Smooth muscle cell (in vitro differentiated cells): Measurements from ENCODE around the gene LTC4S. TPM values are rescaled to one million over a fixed set of nuclear protein-coding genes. Genes with fewer than 3 reads are reported as not detected.

Experiments
- DNase-seq: peaks from one replicate; lab custom pipeline; 2025; ENCODE audit not compliant: unreplicated experiment; lab: John Stamatoyannopoulos, UW
- H2AFZ ChIP-seq: fragments of 200-600 bp; sonication (generic); 2 replicates; pipeline ENCODE4 v1.6.0; 2016; ENCODE audit warnings: antibody characterized with exemption, low read depth, mild to moderate bottlenecking
- H3F3A ChIP-seq: fragments of 200-600 bp; sonication (generic); 2 replicates; pipeline ENCODE4 v1.6.0; 2017; ENCODE audit warnings: antibody characterized with exemption, low read depth
- H3K27ac ChIP-seq: fragments of 200-600 bp; sonication (generic); 2 replicates; pipeline ENCODE4 v1.5.1; 2016; ENCODE audit warnings: low read depth, mild to moderate bottlenecking
- H3K27me3 ChIP-seq: fragments of 200-600 bp; sonication (generic); 2 replicates; pipeline ENCODE4 v1.6.1; 2016; ENCODE audit warnings: low read depth, mild to moderate bottlenecking
- H3K36me3 ChIP-seq: fragments of 200-600 bp; sonication (generic); 2 replicates; pipeline ENCODE4 v1.5.1; 2016; ENCODE audit warnings: low read depth
- H3K4me1 ChIP-seq: fragments of 200-600 bp; sonication (generic); 2 replicates; pipeline ENCODE4 v1.5.1; 2016; ENCODE audit warnings: low read depth
- H3K4me2 ChIP-seq: fragments of 200-600 bp; sonication (generic); 2 replicates; pipeline ENCODE4 v1.6.0; 2016; ENCODE audit warnings: mild to moderate bottlenecking
- H3K4me3 ChIP-seq: fragments of 200-600 bp; sonication (generic); 2 replicates; pipeline ENCODE4 v1.5.1; 2016; ENCODE audit warnings: mild to moderate bottlenecking
- H3K79me2 ChIP-seq: fragments of 200-600 bp; sonication (generic); 2 replicates; pipeline ENCODE4 v1.6.0; 2016; ENCODE audit warnings: low read depth, mild to moderate bottlenecking
- H3K9ac ChIP-seq: fragments of 200-600 bp; sonication (generic); 2 replicates; pipeline ENCODE4 v1.6.0; 2016; ENCODE audit warnings: low read depth
- H3K9me3 ChIP-seq: fragments of 200-600 bp; sonication (generic); replicated peaks from 2 replicates; pipeline ENCODE4 v1.5.1; 2016; ENCODE audit warnings: low read depth
- H4K20me1 ChIP-seq: fragments of 200-600 bp; sonication (generic); 2 replicates; pipeline ENCODE4 v1.6.0; 2016; ENCODE audit warnings: low read depth
- WGBS: methylation state at CpG from one replicate; pipeline ENCODE4 v1.1.7; 2016; ENCODE audit warnings: low lambda C conversion rate; 5-methylcytosine and 5-hydroxymethylcytosine counted together
- polyA plus RNA-seq: library from polyadenylated mRNA; unstranded; fragments of >200 nt; fragmentation: Nextera tagmentation; extraction: Ambion mirVana; gene quantifications from 2 replicates; pipeline ENCODE4 v1.2.1, GENCODE V29; 2016
- total RNA-seq: library from RNA; depleted of rRNA; stranded (reverse); fragments of >200 nt; gene quantifications from 2 replicates; pipeline ENCODE4 v1.2.3, GENCODE V29; 2014
- TF ChIP-seq, protein P1 (sequence below): fragments of 200-600 bp; sonication (generic); IDR thresholded peaks from 2 replicates; pipeline ENCODE4 v1.5.1; 2017; ENCODE audit warnings: borderline replicate concordance, mild to moderate bottlenecking, antibody characterized with exemption; ENCODE audit not compliant: insufficient read depth, poor library complexity, severe bottlenecking

Gene LTC4S
- total and polyA plus RNA-seq, 2 experiments from 2014 or later, result not detected

- 97% methylated on average over 7 of the region's 7 CpGs for WGBS
- no peak overlapping the region for H3K4me2 ChIP-seq
- no peaks in the 10 kb centered on the region for H3K4me1 ChIP-seq
- no peak for DNase-seq
- H3K79me2 ChIP-seq, result peaks cover 18% of the 10 kb centered on the region
- TF ChIP-seq, protein P1, sequence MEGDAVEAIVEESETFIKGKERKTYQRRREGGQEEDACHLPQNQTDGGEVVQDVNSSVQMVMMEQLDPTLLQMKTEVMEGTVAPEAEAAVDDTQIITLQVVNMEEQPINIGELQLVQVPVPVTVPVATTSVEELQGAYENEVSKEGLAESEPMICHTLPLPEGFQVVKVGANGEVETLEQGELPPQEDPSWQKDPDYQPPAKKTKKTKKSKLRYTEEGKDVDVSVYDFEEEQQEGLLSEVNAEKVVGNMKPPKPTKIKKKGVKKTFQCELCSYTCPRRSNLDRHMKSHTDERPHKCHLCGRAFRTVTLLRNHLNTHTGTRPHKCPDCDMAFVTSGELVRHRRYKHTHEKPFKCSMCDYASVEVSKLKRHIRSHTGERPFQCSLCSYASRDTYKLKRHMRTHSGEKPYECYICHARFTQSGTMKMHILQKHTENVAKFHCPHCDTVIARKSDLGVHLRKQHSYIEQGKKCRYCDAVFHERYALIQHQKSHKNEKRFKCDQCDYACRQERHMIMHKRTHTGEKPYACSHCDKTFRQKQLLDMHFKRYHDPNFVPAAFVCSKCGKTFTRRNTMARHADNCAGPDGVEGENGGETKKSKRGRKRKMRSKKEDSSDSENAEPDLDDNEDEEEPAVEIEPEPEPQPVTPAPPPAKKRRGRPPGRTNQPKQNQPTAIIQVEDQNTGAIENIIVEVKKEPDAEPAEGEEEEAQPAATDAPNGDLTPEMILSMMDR, result no peak
- peaks cover 16% of the 10 kb centered on the region for H3K36me3 ChIP-seq
- no peaks in the 10 kb centered on the region for H3F3A ChIP-seq
- H3K9ac ChIP-seq, result no peak overlapping the region
- H3K4me3 ChIP-seq, result no peak overlapping the region
- H2AFZ ChIP-seq, result no peak overlapping the region
- peaks cover 56% of the 10 kb centered on the region for H4K20me1 ChIP-seq
- H3K27ac ChIP-seq, result no peak overlapping the region
- no peaks in the 10 kb centered on the region for H3K27me3 ChIP-seq
- no peaks in the 10 kb centered on the region for H3K9me3 ChIP-seq
Measured at GRCh38 chr5:179830818-179831468, 37.2 kb downstream of the LTC4S start.

GRCh38 chr5:179832039-179832745 lies 38.4 kb downstream of the LTC4S start:
- H3K4me2 ChIP-seq, result no peak overlapping the region
- no peaks in the 10 kb centered on the region for H3K4me1 ChIP-seq
- peaks cover 11% of the 10 kb centered on the region for H3K36me3 ChIP-seq
- WGBS, result 99% methylated on average over 20 of the region's 20 CpGs
- no peaks in the 10 kb centered on the region for H3K27me3 ChIP-seq
- H3K9me3 ChIP-seq, result no peaks in the 10 kb centered on the region
- no peak overlapping the region for H3K9ac ChIP-seq
- peaks cover 5% of the 10 kb centered on the region for H3F3A ChIP-seq
- no peak overlapping the region for H3K4me3 ChIP-seq
- H2AFZ ChIP-seq, result no peak overlapping the region
- no peak for DNase-seq
- TF ChIP-seq, protein P1, result no peak
- no peak overlapping the region for H3K27ac ChIP-seq
- H3K79me2 ChIP-seq, result peaks cover 18% of the 10 kb centered on the region
- peaks cover 54% of the 10 kb centered on the region for H4K20me1 ChIP-seq

DNA sequence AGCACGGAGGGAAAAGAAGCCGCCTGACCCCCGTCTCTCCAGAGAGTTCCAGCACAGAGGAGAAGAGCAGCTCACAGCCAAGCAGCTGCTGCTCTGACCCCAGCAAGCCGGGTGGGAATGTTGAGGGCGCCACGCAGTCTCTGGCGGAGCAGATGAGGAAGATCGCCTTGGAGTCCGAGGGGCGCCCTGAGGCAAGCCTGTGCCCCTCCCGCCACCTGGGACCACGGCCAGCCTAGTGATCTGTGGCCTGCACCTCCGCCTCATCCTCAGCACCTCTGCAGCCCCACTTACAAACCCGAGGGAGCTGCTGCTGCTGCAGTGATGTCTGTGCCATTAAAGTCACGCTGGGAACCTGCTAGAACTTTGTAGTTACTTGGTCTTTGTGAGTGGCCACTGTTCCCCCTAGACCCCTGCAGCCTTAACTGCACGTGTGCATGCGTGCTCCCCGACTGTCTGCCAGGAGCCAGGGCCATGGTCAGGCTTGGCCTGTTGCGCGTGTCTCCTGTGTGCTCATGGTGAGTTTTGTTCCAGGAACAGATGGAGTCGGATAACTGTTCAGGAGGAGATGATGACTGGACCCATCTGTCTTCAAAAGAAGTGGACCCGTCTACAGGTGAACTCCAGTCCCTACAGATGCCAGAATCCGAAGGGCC lies 39.4 kb downstream of the LTC4S start:
- WGBS, result 94% methylated on average over 23 of the region's 23 CpGs
- Histone ChIP-seq H3F3A (peaks cover 13% of the 10 kb centered on the region), H3K27ac (no peak overlapping the region), H3K27me3 (no peaks in the 10 kb centered on the region), H3K4me2 (no peak overlapping the region), H3K4me3 (no peak overlapping the region), H3K79me2 (peaks cover 14% of the 10 kb centered on the region), H3K36me3 (peaks cover 11% of the 10 kb centered on the region), H4K20me1 (peaks cover 52% of the 10 kb centered on the region), H2AFZ (no peak overlapping the region), H3K9ac (no peak overlapping the region), H3K9me3 (no peaks in the 10 kb centered on the region), H3K4me1 (no peaks in the 10 kb centered on the region)
- no peak for DNase-seq
- TF ChIP-seq, protein P1, result no peak
